Activated CD4-positive, alpha-beta T cell treated with anti-CD3 and anti-CD28 coated beads for 24 hours (primary cell): ENCODE data around the gene BTBD19.
"Not testable (repeated sequence)": the region's sequence is repeated elsewhere in the genome, so short reads cannot be mapped to it uniquely, and the experiment has no call there.

Experiments
- DNase-seq, 2 donors: peaks; one replicate each; pipeline ENCODE4 v3.0.0-alpha.2; 2020; ENCODE audit warnings: low read depth in 2 of 2

The BTBD19 gene

GRCh38 chr1:44808063-44808937 is at the start of gene BTBD19:
TSS of gene BTBD19 (plus strand) at chr1:44808523. CDS start at chr1:44808821, 298 bp downstream.
- DNase-seq = peak in 1 of 2 donors; percentile 69

DNA sequence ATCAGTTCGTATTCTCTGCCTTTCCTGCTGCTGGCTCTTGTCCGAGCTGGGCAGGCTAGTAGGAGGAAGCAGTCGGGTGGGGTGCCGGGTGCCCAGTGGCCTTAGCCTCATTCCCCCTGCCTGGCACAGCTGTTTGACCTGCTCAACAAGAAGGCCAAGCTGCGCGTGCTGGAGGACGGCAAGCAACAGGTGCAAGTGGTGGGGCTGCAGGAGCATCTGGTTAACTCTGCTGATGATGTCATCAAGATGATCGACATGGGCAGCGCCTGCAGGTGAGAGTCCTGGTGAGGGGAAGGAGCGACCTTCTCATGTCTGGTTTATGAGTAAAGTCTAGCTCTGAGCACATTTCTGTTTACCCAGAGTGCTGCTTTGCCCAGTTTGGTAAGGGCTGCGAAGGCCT is 49.2 kb upstream of the BTBD19 start:
- no peak for DNase-seq

DNA sequence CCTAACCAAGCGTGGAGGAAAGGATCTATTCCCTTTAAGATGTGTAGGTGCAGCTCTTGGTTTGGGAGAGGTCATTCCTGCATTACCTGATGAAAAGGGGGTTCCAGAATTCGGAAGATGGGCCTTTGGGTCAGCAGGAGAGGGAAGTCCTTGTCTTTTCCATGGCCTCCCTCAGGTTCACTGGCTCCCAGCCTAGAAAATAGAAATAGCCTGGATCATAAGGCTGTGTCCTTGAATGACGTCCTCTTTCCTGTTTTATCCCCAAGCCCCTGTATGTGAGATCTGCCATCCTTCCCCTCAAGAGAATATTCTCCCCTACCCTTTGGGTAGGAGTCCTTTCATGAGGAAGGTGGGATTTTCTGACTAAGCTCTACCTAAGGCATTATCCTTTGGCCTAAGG is 47.4 kb upstream of the BTBD19 start:
- DNase-seq = no peak

- DNase-seq = not testable (repeated sequence)
Observed at GRCh38 chr1:44766421-44766820, 41.9 kb upstream of the BTBD19 start.

DNA sequence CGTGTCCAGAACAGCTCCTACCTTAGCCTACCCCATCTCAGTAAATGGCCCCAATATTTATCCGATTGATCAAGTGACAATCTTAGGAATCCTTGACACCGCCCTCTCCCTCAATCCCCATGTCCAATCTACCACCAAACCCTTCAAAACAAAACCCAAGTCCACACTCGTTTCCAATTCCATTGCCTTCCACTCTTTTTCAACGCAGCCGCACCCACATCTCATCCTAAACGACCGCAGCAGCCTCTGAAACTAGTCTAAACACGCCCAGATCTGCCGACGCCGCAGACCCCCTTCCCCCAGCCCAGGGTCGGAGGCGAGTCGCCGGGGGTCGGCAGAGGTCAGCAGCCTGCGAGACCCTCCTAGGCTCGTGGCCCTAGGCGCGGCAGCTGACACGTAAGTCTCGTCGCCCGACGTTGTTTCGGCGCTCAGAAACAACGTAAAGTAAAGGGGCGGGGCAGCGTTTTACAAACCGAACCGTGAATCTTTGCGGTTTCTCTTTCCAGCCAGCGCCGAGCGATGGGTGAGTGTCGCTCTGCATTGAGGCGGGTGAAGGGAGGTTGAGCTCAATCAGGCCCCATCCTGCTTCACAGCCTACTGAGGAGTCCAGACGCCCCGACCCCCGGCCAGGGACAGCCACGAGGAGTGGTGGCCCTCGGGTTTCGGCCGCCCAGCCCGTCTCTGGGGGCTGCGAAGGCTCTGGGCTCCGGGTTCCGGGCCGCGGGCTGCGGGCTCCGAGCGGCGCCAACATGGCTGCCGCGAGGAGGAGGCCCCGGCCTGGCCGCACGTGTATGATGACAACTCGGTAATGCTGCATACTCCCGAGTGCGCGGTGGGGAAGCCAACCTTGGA is 33.0 kb upstream of the BTBD19 start, which contains the start of gene RPS8:
RPS8 (plus strand) TSS at position 463 of the 852 bp plus-strand sequence; CDS start at position 520, 57 bp downstream.
- peak; percentile 81 to 86 for DNase-seq

DNA sequence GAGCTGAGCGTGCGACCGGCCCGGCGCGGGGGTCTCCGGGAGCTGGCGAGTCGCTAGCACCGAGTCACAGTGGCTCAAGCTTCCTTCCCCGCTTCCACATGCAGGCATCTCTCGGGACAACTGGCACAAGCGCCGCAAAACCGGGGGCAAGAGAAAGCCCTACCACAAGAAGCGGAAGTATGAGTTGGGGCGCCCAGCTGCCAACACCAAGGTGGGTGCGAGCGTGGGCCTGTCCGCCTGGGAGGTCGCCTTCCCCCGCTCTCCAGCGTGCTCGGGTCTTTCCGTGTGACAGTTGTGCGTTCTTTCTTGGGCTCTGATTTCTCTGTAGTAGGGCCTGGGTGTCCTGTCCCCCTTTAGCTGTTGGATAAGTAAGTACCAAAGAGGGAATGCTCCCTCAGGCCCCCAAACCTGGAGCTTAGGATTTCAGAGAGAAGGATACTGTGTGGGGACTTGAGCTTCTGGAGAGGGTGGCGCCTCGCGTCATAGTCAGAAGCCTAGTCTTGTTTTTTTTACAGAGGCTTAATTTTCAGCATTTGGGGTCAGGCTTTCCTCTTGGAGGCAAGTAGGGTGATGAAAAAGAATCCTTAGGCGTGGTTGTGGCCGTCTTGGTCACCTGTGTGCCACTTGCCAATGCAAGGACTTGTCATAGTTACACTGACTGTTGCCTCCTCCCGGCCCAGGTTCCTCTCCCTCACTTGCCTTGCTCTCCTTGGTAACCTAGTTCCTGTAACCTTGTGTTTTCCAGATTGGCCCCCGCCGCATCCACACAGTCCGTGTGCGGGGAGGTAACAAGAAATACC is 32.2 kb upstream of the BTBD19 start:
- no peak for DNase-seq

- DNase-seq = no peak
Observed at GRCh38 chr1:44776730-44777068, 31.6 kb upstream of the BTBD19 start.

GRCh38 chr1:44777547-44777946 is 30.8 kb upstream of the BTBD19 start:
- DNase-seq = no peak

DNA sequence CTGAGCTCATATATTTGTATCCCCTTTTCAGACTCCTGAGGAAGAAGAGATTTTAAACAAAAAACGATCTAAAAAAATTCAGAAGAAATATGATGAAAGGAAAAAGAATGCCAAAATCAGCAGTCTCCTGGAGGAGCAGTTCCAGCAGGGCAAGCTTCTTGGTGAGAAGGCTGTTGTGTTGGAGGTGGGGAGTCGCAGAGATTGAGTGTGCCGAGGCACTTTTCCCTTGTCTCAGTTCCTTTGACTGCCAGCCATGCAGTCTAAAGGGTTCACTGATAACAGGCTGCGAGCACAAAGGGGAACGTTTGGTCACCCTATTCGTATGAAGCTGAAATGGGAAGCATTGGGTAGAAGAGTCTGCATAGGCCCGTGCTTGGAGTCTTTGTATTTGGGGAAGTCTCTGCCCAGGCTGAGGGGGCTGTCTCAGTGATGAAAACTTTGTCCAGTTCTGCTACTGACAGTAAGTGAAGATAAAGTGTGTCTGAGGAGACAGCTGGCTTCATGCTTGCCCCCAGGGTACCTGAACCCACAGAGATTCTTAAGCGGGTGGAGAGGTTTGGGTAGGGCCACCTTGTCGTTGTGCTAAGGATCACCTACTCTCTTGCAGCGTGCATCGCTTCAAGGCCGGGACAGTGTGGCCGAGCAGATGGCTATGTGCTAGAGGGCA is 30.2 kb upstream of the BTBD19 start:
- no peak for DNase-seq

DNA sequence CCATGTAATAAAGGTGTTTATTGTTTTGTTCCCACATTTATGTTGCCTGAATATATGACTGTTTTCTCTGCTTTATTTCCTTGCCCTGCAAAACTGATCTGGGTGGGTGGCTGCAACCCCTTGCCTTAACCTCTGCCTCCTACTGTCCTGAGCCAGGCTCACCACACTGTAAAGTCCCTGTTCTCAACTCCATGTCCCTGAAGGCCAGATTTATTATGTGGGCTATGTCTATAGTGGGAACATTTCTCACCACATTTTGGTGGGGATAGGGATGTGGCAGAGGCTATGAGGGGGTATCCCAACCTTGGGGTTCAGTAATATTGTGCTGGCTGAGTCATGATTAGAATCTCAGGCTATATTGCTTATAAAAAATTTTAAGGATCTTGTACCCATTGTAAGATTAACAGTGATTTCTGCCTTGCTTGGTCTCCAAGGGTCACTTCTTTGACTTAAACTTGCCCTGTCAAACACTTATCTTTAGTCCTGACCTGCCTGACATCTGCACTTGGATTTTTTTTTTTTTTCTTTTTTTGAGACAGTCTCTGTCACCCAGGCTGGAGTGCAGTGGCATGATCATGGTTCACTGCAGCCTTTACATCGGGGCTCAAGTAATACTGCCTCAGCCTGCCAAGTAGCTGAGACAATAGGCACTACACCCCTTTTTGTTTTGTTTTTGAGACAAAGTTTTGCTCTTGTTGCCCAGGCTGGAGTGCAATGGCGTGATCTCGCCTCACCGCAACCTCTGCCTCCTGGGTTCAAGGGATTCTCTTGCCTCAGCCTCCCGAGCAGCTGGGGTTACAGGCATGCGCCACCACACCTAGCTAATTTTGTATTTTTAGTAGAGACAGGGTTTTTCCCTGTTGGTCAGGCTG is 29.4 kb upstream of the BTBD19 start:
- DNase-seq = no peak

DNA sequence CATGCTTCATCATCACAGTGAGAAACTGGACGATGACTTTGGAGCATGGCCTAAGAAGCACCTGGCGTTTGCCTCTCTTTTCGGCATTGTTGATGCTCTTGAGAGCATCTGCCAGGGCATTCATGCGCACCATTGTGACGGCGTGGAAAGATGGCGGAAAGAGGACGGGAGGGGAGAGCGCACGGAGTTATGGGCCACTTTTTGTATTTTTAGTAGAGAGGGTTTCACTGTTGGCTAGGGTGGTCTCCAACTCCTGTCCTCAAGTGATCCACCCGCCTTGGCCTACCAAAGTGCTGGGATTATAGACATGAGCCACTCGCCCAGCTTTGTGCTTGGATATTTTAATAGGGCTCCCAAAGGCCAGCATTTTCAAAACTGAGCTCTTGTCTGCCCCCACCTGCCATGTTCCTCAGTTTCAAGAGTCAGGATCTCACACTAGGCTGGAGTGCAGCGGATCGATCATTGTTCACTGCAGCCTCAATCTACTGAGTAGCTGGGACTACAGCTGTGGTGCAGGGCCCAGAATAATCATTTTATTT is 27.7 kb upstream of the BTBD19 start:
- no peak for DNase-seq

- DNase-seq = no peak
Observed at GRCh38 chr1:44783697-44784093, 24.6 kb upstream of the BTBD19 start.

- DNase-seq = no peak
Observed at GRCh38 chr1:44784094-44785028, 24.0 kb upstream of the BTBD19 start.

GRCh38 chr1:44785029-44785380 is 23.3 kb upstream of the BTBD19 start:
- no peak for DNase-seq

GRCh38 chr1:44785501-44786137 is 22.7 kb upstream of the BTBD19 start:
- DNase-seq = no peak

DNA sequence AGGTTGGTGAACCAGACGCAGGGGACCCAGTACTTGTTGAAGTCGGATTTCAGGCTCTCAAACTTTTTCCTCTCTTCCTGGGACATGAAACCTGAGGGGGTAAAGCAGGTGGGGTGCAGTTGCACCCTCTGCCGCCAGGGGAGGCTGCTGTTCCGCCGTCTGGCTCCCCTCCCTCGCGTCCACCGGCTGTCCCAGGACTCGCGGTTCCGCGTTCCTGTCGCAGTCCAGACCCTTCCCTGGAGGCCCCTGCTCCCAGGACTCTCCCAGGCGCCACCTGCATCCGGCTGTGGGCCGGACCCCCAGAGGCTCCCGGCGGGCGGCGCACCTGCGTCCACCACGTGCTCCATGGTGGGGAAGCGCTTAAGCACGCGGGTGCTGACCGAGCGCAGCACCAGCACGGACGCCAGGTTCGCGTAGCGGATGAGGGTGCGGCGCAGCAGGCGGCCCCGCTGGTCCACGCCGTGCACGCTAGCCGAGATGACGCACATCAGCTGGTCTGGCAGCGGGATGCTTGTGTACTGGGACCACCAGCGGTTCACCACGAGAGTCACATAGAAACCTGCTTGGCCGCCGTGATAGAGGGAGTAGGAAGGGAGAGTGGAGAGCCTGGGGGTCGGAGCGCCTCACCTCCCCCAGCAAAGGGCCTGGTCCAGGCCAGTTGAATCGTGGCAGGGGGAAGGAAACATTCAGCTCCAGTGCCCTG is 22.0 kb upstream of the BTBD19 start:
- DNase-seq = peak in 1 of 2 donors; percentile 74

DNA sequence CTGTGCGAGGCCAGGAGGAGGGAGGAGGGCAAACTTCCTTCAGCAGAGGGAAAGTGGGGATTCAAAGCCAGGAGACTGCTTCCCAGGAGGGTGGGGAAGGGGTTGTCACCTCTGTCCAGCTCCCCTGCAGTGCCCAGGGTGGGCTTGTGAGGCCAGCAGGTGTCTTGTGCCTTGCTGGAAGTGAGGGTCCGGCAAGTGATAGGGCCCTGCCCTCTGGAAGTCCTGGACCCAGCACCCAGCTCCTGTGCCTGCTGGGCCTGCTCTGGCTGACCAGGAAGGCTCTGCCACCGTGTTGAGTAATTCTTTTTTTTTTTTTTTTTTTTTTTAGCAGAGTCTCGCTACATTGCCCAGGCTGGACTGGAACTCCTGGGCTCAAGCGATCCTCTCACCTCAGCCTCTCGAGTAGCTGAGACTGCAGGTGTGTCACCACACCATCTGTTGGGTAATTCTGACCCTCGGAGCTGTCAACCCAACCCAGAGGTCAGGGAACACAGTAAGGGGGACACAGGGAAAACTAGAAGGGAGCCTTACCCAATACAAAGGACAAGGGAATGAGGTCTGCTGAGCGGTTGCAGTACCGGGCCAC is 21.4 kb upstream of the BTBD19 start:
- no peak for DNase-seq

DNA sequence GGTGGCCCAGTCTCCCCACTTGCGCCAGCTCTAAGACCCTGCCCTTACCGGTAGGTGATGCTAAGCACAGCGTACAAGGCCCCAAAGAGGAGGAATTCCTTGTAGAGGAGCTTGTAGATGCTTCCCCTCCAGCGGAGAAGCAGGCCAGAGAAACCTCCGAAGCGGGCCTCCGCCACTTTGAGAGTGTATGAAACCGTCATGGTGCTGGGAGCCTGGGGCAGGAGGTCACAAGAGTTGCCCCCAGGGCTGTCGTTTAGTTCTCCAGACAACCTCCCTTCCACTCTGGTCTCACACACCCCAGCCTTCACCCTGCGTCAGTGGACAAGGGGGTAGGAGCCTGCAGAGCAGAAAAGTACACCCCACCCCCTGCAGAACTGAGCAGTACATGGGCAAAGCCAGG is 20.8 kb upstream of the BTBD19 start:
- DNase-seq = no peak
